ENCODE results near the gene CMTM1. TPM values are rescaled to one million over a fixed set of nuclear protein-coding genes. Genes with fewer than 3 reads are reported as not detected.

Gene CMTM1
- total RNA-seq, 1 donor: 3.2 TPM

DNA sequence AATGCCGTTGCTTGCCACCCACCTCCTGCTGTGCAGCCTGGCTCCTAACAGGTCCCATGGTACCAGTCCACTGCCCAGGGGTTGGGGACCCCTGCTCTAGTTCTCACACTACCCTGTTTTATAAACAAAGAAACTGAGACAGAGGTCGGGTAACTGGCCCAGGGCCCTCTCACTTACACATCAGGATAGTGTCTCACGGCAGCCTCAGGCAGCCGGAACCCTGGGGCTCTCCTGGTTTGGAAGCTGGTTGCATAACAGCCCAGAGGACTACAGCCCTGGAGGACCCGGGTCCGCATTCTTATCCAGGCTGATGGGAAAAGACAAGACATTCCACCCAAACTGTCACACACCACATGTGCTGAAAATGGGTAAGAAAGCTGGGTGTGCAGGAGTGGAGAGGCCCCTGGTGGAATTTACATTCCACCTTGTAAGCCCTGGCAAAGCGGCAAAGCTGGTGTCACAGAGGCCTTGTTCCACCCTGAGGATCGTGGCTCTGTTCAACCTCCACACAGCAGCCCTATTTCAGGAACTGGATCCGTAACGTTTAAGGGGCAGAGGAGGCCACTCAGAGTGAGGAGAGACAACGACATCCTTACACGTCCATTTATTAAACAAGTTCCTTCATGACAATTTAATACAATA lies 48.0 kb downstream of the CMTM1 start:
- no peak for DNase-seq (ENCODE audit: low read depth)
- TF ChIP-seq, protein P1, sequence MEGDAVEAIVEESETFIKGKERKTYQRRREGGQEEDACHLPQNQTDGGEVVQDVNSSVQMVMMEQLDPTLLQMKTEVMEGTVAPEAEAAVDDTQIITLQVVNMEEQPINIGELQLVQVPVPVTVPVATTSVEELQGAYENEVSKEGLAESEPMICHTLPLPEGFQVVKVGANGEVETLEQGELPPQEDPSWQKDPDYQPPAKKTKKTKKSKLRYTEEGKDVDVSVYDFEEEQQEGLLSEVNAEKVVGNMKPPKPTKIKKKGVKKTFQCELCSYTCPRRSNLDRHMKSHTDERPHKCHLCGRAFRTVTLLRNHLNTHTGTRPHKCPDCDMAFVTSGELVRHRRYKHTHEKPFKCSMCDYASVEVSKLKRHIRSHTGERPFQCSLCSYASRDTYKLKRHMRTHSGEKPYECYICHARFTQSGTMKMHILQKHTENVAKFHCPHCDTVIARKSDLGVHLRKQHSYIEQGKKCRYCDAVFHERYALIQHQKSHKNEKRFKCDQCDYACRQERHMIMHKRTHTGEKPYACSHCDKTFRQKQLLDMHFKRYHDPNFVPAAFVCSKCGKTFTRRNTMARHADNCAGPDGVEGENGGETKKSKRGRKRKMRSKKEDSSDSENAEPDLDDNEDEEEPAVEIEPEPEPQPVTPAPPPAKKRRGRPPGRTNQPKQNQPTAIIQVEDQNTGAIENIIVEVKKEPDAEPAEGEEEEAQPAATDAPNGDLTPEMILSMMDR (IDR thresholded peaks at IDR 0.05; ENCODE audit: insufficient read depth, low read length): no peak
- H3K4me3 ChIP-seq (ENCODE audit: low read depth, low read length): no peak overlapping the region

DNA sequence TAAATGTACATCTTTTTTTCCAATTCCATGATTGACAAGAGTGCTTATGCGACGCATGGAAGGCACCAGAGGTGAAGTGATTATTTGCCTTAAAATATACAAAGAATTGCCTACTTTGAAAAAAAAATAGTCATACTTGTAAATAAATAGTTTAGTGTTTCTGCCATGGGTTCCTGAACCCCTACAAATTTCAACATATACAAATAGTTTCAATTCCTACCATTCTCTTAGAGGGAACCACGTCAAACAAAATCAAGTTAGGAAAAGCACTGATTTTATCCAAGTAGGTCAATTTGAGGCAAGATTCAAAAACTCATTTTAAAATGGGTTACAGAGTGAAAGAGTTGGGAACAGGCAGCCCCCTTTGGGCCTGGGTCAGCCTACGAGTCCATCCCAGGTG lies 49.9 kb downstream of the CMTM1 start:
- TF ChIP-seq, protein P1 (IDR thresholded peaks at IDR 0.05; ENCODE audit: insufficient read depth, low read length): no peak
- no peak overlapping the region for H3K4me3 ChIP-seq (ENCODE audit: low read depth, low read length)
- no peak for DNase-seq (ENCODE audit: low read depth)

DNA sequence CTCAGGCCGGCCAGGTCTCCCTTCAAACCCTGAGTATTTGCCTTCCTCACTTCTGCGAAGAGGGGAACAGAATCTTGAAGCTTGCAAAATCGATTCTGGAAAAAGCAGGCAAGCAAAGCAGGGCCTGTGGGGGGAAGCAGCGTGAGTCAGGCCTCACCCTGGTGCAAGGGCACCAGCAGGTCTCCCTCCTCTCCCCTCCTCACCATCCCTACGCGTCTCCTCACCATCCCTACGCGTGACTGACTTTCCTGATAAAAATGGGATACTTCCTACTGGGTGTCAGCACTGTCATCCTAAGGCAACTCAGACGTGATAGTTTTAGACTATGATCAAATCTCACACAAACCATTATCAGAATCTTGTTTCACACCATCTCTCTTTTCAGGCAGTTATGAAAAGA lies 50.4 kb downstream of the CMTM1 start:
- TF ChIP-seq, protein P1 (IDR thresholded peaks at IDR 0.05; ENCODE audit: insufficient read depth, low read length): no peak
- no peak for DNase-seq (ENCODE audit: low read depth)
- no peak overlapping the region for H3K4me3 ChIP-seq (ENCODE audit: low read depth, low read length)

DNA sequence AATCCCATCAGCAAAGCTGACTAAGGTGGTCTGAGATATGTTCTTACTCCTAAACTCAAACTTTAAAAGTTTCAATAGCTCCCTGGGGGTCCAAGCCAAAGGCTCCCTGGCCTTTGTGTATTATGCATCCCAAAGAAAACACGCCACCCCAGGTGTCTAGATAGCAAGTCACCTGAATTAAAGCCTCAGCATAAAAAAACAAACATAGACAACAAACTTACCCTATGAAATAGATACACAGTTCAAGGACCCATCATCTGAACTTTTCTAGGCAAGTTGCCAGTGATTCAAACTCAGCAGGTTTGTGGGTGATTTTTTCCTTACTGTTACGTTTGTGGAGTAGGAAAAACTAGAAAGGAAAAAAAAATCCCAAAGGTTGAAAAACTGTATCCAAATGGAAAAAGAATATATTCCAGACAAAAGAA lies 50.8 kb downstream of the CMTM1 start:
- TF ChIP-seq, protein P1 (IDR thresholded peaks at IDR 0.05; ENCODE audit: insufficient read depth, low read length): no peak
- DNase-seq (ENCODE audit: low read depth): no peak
- H3K4me3 ChIP-seq (ENCODE audit: low read depth, low read length): no peak overlapping the region

DNA sequence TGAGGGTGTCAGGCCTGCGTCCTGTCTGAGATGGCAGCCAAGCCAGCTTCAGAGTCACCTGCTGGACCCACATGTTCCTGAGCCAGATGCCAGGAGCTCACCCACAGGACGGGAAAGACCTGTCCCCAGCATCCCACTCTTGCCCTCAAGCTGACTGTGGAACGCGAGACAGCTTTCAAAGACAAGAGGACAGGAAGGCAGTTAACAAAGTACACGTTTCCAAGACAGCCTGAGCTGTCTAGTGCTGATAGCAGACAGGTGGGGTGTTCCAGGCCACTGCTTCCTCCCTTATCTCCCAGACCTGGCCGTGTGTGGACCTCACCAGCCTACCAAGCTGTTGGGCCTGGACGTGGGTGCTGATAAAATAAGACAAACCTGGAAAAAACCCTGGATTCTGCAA lies 51.5 kb downstream of the CMTM1 start:
- no peak overlapping the region for H3K4me3 ChIP-seq (ENCODE audit: low read depth, low read length)
- TF ChIP-seq, protein P1 (IDR thresholded peaks at IDR 0.05; ENCODE audit: insufficient read depth, low read length): no peak
- DNase-seq (ENCODE audit: low read depth): no peak

DNA sequence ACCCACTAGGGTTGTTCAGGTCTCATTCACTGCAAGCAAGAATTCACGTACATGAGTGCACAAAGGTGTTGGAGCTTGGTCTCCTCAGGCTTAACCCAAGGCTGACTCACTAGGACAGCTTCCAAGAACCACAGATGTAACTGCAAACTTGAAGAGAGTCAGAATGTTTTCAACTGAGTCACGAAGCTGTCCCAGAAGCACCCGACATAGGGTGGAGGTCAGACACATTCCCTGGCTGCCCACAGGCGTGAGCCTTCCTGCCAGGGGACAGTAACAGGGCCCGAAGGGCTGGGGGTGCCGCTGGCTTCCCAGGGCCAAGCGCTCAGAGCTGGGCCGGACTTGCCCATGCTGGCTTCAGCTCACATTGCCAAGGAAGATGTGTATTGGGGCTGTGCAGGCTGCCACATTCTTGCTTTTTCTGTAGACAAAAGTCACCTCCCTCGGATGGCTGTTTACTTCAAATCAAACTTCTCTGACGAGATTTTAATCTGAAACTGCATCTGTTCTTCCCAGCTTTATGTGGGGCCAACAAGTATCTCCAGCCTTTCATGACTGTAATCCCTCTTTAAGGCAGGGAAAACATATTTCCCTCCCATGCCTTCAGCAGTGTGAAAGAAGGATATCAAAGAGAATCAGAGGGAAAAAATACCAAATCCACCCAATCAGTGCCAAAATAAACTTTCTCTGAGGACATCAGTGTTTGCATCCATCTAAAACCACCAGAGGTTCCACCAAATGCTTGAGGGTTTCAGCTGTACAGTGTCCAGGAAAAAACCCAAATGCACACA lies 52.5 kb downstream of the CMTM1 start:
- H3K4me3 ChIP-seq (ENCODE audit: low read depth, low read length): no peak overlapping the region
- DNase-seq (ENCODE audit: low read depth): peak; percentile 92
- TF ChIP-seq, protein P1 (IDR thresholded peaks at IDR 0.05; ENCODE audit: insufficient read depth, low read length): no peak
